ENCODE measurements around the gene COMMD1. TPM values are rescaled to one million over a fixed set of nuclear protein-coding genes. Genes with fewer than 3 reads are reported as not detected.

Gene COMMD1
- total and polyA plus RNA-seq, 5 donors: 45.3 to 92.4 (median 56.8) TPM

DNA sequence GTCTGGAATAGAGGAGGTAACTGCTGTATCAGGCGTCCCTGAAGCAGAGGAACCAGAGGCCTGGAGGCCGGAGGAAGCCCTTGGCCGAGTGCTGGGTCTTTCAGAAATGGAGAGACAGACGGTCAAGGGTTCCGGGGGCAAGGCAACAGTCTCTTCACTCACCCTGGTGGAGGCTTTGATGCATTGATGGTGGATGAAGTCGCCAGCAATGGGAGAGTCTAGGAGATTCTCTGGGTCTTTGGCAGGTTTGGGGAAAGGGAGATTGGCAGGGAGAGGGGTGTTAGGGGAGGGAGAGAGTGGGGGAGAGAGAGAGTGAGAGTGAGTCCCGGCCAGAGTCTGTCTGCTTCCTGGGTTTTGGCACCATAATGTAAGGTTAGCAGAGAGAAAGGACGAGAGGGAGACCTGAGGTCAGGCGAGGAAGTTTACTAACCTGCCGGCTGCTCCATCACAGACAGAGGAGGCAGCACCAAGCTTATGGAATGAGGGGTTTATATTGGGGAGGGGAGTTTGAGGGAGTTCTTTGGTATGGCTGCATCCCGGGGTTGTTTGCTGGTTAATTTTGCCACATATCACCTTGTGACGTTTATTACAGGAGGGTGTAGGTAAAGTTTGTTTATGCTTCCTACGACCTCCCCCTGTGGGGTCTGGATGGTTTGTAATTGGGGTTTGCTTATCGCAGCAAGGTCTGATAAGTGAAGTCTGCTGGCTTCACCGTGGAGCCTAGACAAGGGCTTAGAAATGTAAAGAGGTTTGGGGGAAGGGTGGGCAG is 19.6 kb downstream of the COMMD1 start:
- ATAC-seq (no peak), DNase-seq (no peak)
- no peak overlapping the region for H3K4me3 ChIP-seq (ENCODE audit: low read length)
- no peaks in the 10 kb centered on the region for H3K27me3 ChIP-seq (ENCODE audit: control insufficient read depth, insufficient read depth)
- no peaks in the 10 kb centered on the region for H3K9me3 ChIP-seq (ENCODE audit: control insufficient read depth, low read length)
- H3K27ac ChIP-seq (ENCODE audit: low read length): no peak overlapping the region
- intact Hi-C loops (cut with DNase I): loop anchor here in 1 of 4 donors (10.0 kb wide), 1 partner anchor 490 kb away; no protein-coding TSS in a partner anchor
- H3K4me1 ChIP-seq (ENCODE audit: control insufficient read depth, insufficient read depth, low read length): peaks cover 4% of the 10 kb centered on the region
- 74% methylated on average over 15 of the region's 15 CpGs for WGBS

DNA sequence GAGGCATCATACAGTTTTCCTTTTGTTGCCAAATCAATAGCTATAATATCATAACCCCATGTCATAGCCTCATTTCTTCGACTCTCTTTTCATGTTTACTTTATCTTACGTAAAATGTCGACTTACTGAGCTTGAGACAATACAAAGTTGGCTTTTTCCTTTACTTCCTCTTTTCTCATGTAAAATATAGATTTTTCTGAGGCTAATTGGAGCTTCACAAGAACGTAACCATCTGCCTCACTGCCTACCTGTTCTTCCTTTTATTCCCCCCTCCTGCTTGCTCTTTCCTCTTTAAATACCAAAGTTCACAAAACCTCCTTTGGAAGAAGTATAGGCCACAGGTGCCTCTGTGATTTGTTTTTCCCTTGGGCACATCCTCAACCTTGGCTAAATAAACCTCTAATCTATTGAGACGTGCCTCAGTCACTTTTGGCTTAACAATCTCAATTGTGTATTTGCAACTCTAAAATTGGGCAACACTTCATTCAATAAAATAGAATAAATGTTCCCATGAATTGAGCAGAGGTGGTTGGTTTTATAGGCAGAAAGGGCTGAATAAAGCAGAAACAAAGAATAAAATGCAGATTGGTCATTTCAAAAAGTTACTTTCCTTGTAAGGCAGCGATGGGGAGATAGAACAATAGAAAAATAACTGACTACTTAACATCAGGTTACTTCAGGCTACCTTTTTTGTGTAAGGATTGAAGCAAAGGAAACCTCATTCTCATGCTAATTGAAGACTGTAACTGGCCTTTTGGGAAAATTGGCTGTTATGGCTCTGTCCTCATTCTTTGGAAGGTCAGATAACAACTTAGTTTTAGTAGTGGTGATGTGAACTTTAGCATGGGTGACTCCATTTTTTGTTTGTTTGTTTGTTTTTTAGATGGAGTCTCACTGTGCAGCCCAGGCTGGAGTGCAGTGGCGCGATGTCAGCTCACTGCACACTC is 21.3 kb downstream of the COMMD1 start:
- Histone ChIP-seq H3K4me1 (ENCODE audit: control insufficient read depth, insufficient read depth, low read length) (peaks cover 4% of the 10 kb centered on the region), H3K27me3 (ENCODE audit: control insufficient read depth, insufficient read depth) (no peaks in the 10 kb centered on the region), H3K9me3 (ENCODE audit: control insufficient read depth, low read length) (no peaks in the 10 kb centered on the region), H3K27ac (ENCODE audit: low read length) (no peak overlapping the region), H3K4me3 (ENCODE audit: low read length) (no peak overlapping the region)
- no peak for ATAC-seq
- intact Hi-C loops (cut with DNase I): loop anchor here in 1 of 4 donors (10.0 kb wide), 1 partner anchor 488 kb away; no protein-coding TSS in a partner anchor
- DNase-seq: no peak
- WGBS: 81% methylated on average over 8 of the region's 8 CpGs

DNA sequence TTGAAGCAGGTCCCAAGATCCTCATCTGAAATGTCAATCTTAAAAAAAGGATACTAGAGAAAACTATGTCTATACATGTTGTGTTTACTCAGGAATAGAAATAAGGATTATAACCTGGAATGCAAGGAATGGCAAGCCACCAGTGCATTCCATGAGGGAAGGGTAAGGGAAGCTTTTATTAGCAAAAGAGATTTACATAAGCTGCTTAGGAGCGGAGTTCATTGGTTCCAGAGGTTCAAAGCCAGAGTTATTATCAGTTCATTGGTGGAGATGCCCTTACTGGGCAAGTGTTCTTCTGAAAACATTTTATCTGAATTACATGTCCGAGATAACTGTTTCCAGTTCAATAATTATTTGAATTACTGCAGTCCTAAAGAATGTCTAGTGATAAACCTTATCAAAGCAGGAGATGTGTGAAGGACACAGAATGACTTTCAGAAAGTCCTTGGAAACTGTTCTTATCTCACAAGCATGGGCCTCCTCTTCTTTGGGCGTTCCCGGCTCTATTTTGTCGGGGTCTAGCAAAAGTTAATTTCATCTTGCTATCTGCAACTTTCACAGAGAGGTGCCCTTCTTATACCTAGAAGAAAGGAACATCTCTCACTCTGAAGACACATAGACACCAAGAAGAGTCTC is 23.5 kb downstream of the COMMD1 start:
- H3K9me3 ChIP-seq (ENCODE audit: control insufficient read depth, low read length): no peaks in the 10 kb centered on the region
- WGBS: 47% methylated on average over 5 of the region's 5 CpGs
- no peak for DNase-seq
- peak; percentile 26 to 37 for ATAC-seq
- H3K4me1 ChIP-seq (ENCODE audit: control insufficient read depth, insufficient read depth, low read length): peaks cover 4% of the 10 kb centered on the region
- H3K4me3 ChIP-seq (ENCODE audit: low read length): no peak overlapping the region
- intact Hi-C loops (cut with DNase I): loop anchor here in 1 of 4 donors (10.0 kb wide), 1 partner anchor 486 kb away; no protein-coding TSS in a partner anchor
- peak overlapping the region; percentile 32 for H3K27ac ChIP-seq (ENCODE audit: low read length)
- H3K27me3 ChIP-seq (ENCODE audit: control insufficient read depth, insufficient read depth): no peaks in the 10 kb centered on the region

DNA sequence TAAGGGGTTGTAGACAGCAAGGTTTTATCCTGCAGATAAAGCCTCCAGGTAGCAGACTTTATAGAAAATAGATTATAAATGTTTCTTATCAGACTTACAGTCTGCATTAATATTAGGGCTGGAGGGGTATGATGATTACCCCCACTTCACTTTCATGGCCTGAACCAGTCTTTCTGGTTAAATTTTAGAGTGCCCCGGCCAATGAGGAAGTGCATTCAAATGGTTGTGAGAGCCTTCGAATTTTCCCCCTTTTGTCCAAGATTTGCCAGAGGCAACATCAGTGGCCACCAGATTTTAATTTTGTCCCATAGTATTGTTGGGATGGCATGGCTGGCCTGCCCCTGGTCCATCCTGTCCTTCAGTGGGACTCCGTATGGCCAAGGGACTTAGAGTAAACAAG is 31.6 kb downstream of the COMMD1 start:
- no peak for ATAC-seq
- intact Hi-C loops (cut with DNase I): no loop called here
- H3K27me3 ChIP-seq (ENCODE audit: control insufficient read depth, insufficient read depth): no peaks in the 10 kb centered on the region
- DNase-seq: no peak
- no peak overlapping the region for H3K4me3 ChIP-seq (ENCODE audit: low read length)
- WGBS: 96% methylated on average over 3 of the region's 3 CpGs
- H3K9me3 ChIP-seq (ENCODE audit: control insufficient read depth, low read length): no peaks in the 10 kb centered on the region
- H3K4me1 ChIP-seq (ENCODE audit: control insufficient read depth, insufficient read depth, low read length): no peaks in the 10 kb centered on the region
- no peak overlapping the region for H3K27ac ChIP-seq (ENCODE audit: low read length)

DNA sequence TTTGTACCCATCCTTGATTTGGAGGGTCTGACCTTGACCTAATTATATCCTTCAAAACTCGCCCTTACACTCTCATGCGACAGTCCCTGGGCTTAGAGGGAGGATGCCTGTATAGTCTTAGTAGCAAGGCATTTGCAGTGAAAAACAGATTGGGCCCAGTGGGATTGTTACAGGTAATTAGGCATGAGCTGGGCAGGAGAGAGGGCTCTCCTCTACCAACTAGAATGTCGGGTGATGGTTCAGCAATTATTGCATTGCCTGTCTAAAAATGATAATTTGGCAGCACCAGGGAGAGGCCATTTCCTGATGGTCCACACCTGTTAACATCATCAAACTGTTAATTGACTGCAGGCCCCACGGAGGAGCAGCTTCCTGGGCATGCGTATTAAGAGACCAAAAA is 32.4 kb downstream of the COMMD1 start:
- H3K9me3 ChIP-seq (ENCODE audit: control insufficient read depth, low read length): no peaks in the 10 kb centered on the region
- 65% methylated on average over 5 of the region's 5 CpGs for WGBS
- no peak overlapping the region for H3K4me3 ChIP-seq (ENCODE audit: low read length)
- DNase-seq (no peak), ATAC-seq (no peak)
- no peaks in the 10 kb centered on the region for H3K27me3 ChIP-seq (ENCODE audit: control insufficient read depth, insufficient read depth)
- H3K4me1 ChIP-seq (ENCODE audit: control insufficient read depth, insufficient read depth, low read length): no peaks in the 10 kb centered on the region
- intact Hi-C loops (cut with DNase I): no loop called here
- H3K27ac ChIP-seq (ENCODE audit: low read length): no peak overlapping the region

DNA sequence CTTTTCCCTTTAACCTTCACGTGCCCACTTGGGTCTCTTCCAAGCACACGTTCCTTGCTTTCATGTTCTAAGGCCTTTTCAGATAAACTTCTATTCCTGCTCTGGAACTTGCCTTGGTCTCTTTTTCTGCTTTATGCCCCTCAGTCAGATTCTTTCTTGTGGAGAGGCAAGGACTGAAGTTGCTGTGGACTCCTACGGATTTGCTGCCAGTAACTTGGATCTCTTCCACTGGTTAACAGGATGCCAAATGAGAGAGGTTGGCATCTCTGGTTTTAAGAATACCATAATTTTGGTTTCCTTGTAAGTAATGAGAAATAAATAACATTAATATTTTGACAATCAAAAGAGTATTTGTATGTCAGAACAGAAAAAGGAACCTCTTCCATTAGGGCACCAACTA is 33.0 kb downstream of the COMMD1 start:
- Histone ChIP-seq H3K27ac (ENCODE audit: low read length) (peak overlapping the region; percentile 43), H3K9me3 (ENCODE audit: control insufficient read depth, low read length) (no peaks in the 10 kb centered on the region), H3K4me3 (ENCODE audit: low read length) (no peak overlapping the region), H3K4me1 (ENCODE audit: control insufficient read depth, insufficient read depth, low read length) (peaks cover 1% of the 10 kb centered on the region), H3K27me3 (ENCODE audit: control insufficient read depth, insufficient read depth) (no peaks in the 10 kb centered on the region)
- 25% methylated on average over 3 of the region's 3 CpGs for WGBS
- no peak for DNase-seq
- no peak for ATAC-seq
- intact Hi-C loops (cut with DNase I): no loop called here

DNA sequence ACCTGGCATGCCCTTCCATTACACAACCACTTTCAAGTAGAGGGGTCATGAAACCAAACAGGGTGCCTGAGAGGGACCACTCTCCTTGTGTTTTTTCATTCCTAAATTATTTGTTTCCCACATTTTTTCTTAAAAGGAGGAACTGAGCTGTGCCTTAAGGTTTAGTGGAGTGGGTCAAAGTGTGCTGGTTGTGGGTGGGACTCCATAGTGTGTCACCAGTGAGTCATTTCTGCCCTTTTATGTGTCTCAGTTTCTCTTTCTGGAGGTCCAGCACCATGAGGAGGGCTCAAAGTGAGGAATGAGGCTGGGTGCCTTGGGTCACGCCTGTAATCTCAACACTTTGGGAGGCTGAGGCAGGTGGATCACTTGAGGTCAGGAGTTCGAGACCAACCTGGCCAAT is 37.8 kb downstream of the COMMD1 start:
- DNase-seq (no peak), ATAC-seq (no peak)
- Histone ChIP-seq H3K9me3 (ENCODE audit: control insufficient read depth, low read length) (no peaks in the 10 kb centered on the region), H3K27me3 (ENCODE audit: control insufficient read depth, insufficient read depth) (no peaks in the 10 kb centered on the region), H3K4me3 (ENCODE audit: low read length) (no peak overlapping the region), H3K4me1 (ENCODE audit: control insufficient read depth, insufficient read depth, low read length) (peaks cover 3% of the 10 kb centered on the region), H3K27ac (ENCODE audit: low read length) (no peak overlapping the region)
- 99% methylated on average over 2 of the region's 2 CpGs for WGBS
- intact Hi-C loops (cut with DNase I): no loop called here

DNA sequence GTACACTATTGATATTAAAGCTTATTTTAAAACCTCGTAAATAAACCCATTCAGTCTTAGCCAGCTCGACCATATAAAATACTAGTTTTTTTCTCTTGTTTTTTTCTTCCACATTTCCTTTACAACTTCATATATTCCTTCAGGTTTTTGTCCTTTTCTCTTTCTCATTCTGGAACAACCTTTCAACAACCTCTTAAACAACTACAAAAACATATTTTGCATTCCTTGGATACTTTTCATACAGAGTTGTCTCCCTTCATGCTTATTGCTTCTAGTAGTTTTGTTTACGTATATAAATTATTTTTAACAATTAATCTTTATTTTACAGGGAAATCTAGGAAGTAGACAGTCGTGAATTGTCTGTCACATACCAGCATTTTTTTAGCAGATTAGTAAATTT is 41.2 kb downstream of the COMMD1 start:
- no peak overlapping the region for H3K4me3 ChIP-seq (ENCODE audit: low read length)
- H3K27ac ChIP-seq (ENCODE audit: low read length): no peak overlapping the region
- H3K4me1 ChIP-seq (ENCODE audit: control insufficient read depth, insufficient read depth, low read length): peaks cover 10% of the 10 kb centered on the region
- DNase-seq (no peak), ATAC-seq (no peak)
- WGBS: 57% methylated on average over 4 of the region's 4 CpGs
- intact Hi-C loops (cut with DNase I): no loop called here
- no peaks in the 10 kb centered on the region for H3K27me3 ChIP-seq (ENCODE audit: control insufficient read depth, insufficient read depth)
- no peaks in the 10 kb centered on the region for H3K9me3 ChIP-seq (ENCODE audit: control insufficient read depth, low read length)

DNA sequence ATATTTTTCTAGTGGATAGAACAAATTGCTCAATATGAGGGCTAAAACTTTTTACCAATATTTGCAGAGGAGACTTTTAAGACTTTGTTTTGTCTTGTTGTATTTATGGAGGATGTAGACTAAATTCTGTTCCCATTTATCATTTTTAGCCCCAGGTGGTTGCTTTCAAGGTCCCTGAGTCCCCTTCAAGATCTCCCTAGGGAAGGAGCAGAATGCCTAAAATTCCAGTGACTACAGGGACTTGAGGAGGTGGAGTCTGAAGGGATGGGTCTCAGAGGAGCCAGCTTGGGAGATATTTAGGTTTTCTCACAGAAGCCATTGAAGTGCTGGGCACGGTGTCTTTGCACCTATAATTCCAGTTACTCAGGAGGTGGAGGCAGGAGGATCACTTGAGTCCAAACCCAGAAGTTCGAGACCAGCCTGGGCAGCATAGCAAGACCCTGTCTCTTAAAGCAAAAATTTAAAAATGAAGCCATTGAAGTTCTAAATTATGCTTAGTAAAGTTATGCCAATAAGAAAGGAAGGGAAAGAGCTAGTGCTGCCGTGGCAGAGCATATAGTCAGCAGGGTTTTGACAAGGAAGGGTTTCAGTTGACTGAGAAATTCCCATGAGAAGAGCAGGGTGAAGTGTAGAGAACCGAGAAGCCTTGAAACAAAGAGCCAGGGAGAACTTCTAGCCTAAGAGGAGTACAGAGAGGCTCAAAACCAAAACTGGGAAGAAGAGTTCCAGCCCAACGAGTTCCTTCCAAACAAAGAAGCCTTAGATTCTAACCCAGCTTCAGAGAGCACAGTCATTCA is 43.4 kb downstream of the COMMD1 start:
- intact Hi-C loops (cut with DNase I): no loop called here
- H3K9me3 ChIP-seq (ENCODE audit: control insufficient read depth, low read length): no peaks in the 10 kb centered on the region
- DNase-seq: no peak
- H3K4me1 ChIP-seq (ENCODE audit: control insufficient read depth, insufficient read depth, low read length): peaks cover 9% of the 10 kb centered on the region
- H3K27me3 ChIP-seq (ENCODE audit: control insufficient read depth, insufficient read depth): no peaks in the 10 kb centered on the region
- H3K4me3 ChIP-seq (ENCODE audit: low read length): no peak overlapping the region
- no peak for ATAC-seq
- peak overlapping the region; percentile 23 for H3K27ac ChIP-seq (ENCODE audit: low read length)
- WGBS: 77% methylated on average over 5 of the region's 5 CpGs

DNA sequence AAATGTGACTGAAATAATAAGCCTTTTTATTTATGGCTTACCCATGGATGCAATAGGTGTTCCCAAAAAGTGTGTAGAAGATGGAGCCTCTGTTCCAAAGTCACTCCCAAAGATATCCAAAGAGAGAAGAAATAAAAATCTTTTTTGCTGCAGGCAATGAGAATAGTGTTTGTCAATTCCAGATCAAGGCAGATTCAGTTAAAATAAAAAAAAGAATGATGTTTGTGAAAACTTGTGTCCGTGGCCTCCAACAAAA is 43.9 kb downstream of the COMMD1 start:
- peak overlapping the region; percentile 20 for H3K27ac ChIP-seq (ENCODE audit: low read length)
- ATAC-seq (no peak), DNase-seq (no peak)
- no peaks in the 10 kb centered on the region for H3K9me3 ChIP-seq (ENCODE audit: control insufficient read depth, low read length)
- intact Hi-C loops (cut with DNase I): no loop called here
- no peak overlapping the region for H3K4me3 ChIP-seq (ENCODE audit: low read length)
- WGBS: 49% methylated on average over 1 of the region's 1 CpG
- no peaks in the 10 kb centered on the region for H3K27me3 ChIP-seq (ENCODE audit: control insufficient read depth, insufficient read depth)
- peaks cover 9% of the 10 kb centered on the region for H3K4me1 ChIP-seq (ENCODE audit: control insufficient read depth, insufficient read depth, low read length)

All from right cardiac atrium (tissue), 5 donors.